D721Med (cell line): ENCODE results near the gene PTGFRN.
A peak's percentile ranks its signal among the peaks of the same experiment; 100 is the strongest.

ENCODE experiments used
- DNase-seq: peaks from one replicate; pipeline ENCODE4 v3.0.0; 2011; ENCODE audit warnings: low spot score; ENCODE audit not compliant: insufficient read length
- FAIRE-seq: peaks from 2 replicates; lab custom pipeline; 2011; peaks lifted over from hg19 to GRCh38; lab: Jason Lieb, UNC
- TF ChIP-seq, protein P1 (sequence below): IDR thresholded peaks from 2 replicates; pipeline ENCODE4 v1.5.1; 2012; ENCODE audit warnings: mild to moderate bottlenecking, control low read depth; ENCODE audit not compliant: insufficient read depth; ENCODE audit errors: missing control alignments

Gene PTGFRN

DNA sequence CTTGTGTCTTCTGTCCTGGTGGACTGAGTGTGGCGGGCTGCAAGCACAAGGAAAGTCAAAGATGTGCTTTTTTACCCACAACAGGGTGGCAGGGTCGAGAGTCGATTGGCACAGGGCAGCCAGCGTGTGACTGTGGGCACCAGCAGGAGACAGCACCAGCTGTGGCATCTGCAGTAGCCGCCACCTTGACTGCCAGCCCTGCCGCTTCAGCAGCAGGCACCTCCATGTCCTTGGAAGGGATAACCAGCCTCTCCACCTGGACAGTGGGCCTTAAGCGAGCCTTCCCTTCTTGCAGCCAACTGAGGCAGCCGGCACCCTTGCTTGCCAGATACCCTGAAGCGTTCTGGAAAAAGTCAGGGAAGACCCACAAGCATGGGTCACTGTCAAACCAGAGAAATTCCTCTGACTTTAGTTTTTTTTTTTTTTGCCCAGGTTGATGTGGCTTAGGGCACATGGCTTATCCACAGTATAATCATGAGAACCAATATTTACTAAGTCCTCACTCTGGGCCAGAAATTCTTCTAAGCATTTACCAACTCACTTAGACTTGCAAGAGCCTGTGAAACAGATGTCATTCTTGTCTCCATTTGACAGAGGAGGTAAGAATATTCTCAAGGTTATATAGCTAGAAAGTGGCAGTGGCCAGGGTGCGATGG is 30.1 kb upstream of the PTGFRN start:
- DNase-seq (no peak), FAIRE-seq (no peak)
- TF ChIP-seq, protein P1, sequence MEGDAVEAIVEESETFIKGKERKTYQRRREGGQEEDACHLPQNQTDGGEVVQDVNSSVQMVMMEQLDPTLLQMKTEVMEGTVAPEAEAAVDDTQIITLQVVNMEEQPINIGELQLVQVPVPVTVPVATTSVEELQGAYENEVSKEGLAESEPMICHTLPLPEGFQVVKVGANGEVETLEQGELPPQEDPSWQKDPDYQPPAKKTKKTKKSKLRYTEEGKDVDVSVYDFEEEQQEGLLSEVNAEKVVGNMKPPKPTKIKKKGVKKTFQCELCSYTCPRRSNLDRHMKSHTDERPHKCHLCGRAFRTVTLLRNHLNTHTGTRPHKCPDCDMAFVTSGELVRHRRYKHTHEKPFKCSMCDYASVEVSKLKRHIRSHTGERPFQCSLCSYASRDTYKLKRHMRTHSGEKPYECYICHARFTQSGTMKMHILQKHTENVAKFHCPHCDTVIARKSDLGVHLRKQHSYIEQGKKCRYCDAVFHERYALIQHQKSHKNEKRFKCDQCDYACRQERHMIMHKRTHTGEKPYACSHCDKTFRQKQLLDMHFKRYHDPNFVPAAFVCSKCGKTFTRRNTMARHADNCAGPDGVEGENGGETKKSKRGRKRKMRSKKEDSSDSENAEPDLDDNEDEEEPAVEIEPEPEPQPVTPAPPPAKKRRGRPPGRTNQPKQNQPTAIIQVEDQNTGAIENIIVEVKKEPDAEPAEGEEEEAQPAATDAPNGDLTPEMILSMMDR: no peak

DNA sequence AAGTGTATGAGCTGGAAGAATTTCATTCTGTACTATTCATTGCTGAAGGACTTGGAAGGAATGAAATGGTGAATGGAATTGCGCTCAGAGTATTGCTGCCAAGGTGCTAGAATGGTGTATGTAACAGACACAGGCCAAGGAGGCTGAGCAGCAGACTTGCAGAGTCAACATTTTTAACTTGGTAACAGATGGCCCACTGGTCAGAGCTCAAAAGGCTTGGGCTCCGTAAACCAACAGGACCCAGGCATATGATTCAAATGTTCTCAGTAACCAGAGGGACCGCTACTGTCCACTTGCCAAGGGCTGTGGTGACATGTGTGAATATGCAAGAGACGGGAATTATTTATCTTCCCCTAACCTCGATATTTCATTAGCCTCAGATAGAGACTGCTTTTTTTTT is 28.8 kb upstream of the PTGFRN start:
- no peak for DNase-seq
- FAIRE-seq: no peak
- TF ChIP-seq, protein P1: no peak

DNA sequence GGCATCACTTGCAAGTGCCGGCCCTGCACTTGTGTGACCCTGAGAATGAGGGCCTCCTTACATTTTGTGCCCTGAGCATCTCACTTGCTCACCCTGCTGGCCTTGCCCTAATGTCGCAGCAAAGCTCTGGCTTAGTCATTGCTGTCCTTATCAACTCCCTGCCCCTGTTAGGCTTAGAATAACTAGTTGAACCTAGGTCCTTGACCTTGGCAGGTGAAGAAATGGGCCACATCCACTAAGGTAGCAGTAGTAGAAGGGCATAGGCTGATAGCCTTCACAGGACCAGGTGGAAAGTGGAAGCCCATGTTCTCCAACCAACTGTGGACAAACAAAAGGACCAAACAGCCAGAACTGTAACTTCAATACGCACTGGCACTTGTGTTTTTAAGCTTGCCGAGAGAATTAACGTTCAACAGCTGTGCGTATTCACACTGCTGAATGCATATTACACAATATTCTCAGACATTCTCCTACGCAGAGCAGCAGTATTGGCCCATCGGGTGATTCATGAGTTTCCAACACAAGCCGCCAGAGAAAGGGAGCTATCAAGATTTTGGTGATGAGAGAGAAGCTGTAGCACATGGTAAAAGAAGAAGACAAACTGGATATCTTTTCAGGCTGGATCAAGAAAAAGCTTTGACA is 27.7 kb upstream of the PTGFRN start:
- TF ChIP-seq, protein P1: peak; percentile 26
- FAIRE-seq: no peak
- no peak for DNase-seq

DNA sequence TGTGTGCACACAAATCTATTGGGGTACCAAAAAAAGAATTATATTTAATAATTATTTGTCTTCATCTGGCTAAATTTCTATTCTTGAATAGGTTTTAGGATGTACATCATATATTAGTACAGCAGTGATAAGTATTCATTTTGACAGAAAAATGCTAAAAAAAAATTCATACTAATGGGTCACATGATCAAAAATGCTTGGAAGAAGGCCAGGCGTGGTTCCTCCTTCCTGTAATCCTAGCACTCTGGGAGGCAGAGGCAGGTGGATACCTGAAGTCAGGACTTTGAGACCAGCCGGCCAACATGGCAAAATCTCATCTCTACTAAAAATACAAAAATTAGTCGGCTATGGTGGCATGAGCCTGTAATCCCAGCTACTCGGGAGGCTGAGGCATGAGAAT is 26.9 kb upstream of the PTGFRN start:
- DNase-seq (no peak), FAIRE-seq (no peak)
- TF ChIP-seq, protein P1: no peak

DNA sequence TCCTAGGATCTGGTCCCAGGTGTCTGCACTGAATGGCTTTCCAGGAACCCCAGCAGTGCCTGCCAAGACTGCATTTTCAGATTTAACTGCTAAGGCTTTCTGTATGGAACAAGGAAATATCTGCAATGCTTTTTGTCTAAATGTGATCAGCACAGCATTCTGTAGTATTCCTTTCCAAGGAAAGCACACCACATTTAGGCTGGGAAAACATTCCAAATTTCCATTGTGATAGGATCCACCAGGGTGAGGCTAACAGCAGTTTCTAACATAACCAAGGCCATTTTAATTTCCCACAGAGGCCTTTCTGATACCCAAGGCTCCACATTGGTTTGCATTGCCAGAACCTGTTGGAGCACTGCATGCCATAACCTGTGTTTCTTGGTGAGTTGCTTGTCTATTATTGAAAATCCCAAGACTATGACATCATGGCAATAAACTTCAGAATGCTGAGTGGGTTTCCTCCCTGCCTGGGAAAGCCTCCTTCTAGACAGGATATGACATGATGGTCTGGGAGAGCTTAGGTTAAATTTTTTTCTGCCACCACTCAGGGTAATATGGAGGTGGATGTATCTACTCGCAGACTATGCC is 23.3 kb upstream of the PTGFRN start:
- DNase-seq: no peak
- no peak for FAIRE-seq
- TF ChIP-seq, protein P1: no peak

DNA sequence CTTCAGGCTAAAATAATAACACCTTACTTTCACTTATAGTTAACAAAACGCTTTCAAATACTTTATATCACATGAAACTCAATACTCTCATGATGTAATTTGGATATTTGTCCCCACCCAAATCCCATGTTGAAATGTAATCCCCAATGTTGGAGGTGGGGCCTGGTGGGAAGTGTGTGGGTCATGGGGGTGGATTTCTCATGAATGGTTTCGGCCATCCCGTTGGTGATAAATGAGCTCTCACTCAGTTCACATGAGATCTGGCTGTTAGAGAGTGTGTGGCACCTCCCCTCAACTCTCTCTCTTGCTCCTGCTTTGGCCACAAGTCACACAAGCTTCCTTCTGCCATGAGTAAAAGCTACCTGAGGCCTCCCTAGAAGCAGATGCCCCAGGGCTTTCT is 22.5 kb upstream of the PTGFRN start:
- DNase-seq (no peak), FAIRE-seq (no peak)
- TF ChIP-seq, protein P1: no peak

DNA sequence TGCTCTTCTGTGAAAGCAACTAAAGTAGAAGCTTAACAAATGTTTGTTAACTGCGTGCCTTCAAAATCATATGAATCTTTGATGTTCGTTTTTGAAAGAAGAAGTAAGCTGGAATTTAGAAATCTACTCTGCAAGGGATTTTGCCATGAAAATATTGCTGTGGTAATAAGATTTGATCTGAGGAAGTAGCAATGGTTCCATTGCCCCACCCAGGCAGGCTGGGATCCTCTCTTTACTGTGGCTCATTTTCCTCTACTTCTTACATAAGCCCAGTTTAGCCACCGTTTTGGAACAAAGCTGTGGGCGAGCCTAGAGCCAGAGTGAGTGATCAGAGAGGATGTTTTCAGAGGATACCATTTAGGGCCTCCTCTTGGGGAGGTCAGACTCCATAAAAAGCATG is 20.3 kb upstream of the PTGFRN start:
- TF ChIP-seq, protein P1: no peak
- FAIRE-seq (no peak), DNase-seq (no peak)
